HG03442 (cell line): Measurements from ENCODE around the gene BAK1.
"Not testable (repeated sequence)": the region's sequence is repeated elsewhere in the genome, so short reads cannot be mapped to it uniquely, and the experiment has no call there.

ENCODE experiments used
- ATAC-seq: cut with Tn5 transposase; IDR thresholded peaks from one replicate; pipeline ENCODE4 v1.9.1; 2021; ENCODE audit warnings: mild to moderate bottlenecking, moderate library complexity; ENCODE audit not compliant: unreplicated experiment

The BAK1 gene

DNA sequence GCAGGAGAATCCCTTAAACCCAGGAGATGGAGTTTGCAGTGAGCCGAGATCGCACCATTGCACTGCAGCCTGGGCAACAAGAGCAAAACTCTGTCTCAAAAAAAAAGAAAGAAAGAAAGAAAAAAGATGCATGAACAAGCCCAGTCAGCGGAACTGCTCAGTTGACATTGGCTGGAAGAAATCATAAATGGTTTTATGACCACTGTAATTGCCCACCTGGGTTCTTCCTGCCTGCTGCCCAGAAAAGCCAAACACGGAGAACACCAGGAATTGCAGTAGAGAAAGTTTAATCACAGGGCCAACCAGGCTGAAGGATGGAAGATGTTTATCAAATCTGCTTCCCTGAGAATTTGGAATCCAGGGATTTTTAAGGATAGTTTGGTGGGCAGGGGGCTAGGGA, 22.7 kb downstream of the BAK1 start:
- no peak for ATAC-seq

DNA sequence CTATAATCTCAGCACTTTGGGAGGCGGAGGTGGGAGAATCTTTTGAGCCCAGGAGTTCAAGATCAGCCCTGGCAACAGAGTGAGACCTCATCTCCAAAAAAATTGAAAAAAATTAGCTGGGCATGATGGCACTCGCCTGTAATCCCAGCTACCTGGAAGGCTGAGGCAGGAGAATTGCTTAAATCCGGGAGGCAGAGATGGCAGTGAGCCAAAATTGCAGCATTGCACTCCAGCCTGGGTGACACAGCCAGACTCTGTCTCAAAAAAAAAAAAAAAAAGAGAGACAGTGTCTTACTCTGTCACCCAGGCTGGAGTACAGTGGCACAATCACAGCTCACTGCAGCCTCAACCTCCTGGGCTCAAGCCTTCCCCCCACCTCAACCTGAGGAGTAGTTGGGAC, 27.2 kb downstream of the BAK1 start:
- ATAC-seq = not testable (repeated sequence)

DNA sequence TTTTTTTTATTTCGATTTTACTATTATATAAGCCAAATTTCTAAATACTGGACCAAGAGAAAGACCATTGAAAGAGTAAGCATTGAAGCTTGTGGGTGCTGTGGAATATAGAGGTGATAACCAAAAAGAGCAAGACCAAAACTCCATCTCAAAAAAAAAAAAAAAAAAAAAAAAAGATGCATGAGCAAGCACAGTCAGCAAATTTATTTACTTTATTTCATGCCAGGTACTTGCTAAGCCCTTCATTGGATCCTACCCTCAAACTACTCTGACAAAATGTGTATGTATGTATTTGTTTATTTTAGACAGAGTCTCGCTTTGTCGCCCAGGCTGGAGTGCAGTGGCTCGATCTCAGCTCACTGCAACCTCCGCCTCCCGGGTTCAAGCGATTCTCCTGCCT, 27.8 kb downstream of the BAK1 start:
- ATAC-seq = no peak

DNA sequence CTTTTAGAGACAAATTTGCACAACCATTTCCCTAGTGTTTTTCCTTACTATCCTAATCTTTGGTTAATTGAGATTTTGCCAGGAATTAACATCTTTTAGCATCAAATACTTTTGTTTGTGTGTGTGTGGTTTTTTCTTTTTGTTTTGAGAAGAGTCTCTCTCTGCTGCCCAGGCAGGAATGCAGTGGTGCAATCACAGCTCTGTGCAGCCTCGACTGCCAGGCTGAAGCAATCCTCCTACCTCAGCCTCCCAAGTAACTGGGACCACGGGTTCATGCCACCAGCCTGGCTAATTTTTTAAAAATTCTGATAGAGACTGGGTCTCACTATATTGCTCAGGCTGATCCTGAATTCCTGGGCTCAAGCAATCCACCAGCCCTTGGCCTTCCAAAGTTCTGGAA, 28.5 kb downstream of the BAK1 start:
- ATAC-seq = no peak

DNA sequence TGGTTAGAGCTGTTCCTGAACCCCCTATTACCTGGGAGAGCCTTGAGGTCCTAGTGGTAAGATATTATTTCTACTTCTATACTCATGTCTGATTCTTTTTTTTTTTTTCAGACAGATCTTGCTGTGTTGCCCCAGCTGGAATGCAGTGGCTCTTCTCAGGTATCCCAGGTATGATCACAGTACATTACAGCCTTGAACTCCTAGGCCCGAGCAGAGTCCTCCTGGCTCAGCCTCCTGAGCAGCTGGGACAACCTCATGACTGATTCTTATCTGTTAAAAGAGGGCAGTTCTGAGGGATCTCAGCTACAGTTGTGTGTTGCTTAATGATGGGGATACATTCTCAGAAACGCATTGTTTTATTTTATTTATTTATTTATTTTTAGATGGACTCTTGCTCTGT, 30.2 kb downstream of the BAK1 start:
- ATAC-seq = no peak

DNA sequence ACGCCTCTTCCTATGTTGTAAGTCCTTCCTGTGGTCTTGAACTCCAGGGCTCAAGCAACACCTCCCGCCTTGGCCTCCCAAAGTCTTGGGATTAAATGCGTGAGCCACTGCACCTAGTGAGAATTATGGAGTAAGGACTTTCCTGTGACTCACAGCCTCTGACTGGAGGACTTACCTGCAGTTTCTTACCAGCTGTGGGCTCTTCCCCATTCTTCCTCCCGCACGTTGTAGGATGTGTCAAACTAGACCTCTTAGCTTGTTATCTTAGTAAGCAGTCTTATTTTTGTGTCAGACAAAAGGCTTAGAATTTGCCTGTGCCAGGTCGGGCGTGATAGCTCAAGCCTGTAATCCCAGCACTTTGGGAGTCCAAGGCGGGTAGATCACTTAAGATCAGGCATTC, 30.9 kb downstream of the BAK1 start:
- no peak for ATAC-seq

DNA sequence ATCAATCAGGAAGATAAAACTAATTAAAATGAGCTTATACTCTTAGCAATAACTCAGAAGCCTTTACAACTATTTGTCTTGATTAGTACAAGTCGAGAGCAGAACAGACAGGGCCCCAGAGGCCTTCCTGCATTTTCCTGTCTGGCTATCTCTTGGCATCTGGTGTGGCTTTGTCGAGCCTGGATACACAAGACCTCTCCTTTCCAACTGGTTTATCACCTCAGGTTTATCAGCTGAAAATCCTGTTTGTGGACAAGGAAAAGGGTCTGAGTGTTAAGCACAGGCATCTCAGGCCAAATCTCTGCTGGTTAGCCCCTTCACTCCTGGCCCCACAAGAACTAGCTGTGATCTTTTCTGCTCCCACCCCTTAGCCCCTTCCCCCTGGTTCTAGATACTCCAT, 32.6 kb downstream of the BAK1 start:
- no peak for ATAC-seq

DNA sequence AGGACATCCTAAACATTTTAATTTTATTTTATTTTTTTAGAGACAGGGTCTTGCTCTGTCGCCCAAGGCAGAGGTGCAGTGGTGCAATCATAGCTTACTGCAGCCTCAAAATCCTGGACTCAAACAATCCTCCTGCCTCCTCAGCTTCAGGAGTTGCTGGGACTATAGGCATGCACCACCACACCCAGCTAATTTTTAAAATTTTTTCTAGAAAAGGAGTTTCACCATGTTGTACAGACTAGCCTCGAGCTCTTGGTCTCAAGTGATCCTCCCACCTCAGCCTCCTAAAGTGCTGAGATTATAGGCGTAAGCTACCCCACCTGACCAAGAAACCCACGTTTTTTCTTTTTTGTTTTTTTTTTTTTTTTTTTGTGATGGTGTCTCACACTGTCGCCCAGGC, 33.3 kb downstream of the BAK1 start:
- no peak for ATAC-seq

DNA sequence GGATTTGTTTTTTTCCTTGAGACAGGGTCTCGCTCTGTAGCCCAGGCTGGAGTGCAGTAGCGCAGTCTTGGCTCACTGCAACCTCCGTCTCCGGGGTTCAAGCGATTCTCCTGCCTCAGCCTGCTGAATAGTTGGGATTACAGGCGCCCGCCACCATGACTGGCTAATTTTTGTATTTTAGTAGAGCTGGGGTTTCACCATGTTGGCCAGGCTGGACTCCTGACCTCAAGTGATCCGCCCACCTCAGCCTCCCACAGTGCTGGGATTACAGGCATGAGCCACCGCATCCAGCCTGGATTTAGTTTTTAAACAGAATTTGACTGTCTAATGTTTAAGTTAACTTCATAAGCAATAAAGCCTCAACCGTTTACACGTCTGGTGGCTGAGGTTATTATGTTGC, 34.8 kb downstream of the BAK1 start:
- ATAC-seq = not testable (repeated sequence)

DNA sequence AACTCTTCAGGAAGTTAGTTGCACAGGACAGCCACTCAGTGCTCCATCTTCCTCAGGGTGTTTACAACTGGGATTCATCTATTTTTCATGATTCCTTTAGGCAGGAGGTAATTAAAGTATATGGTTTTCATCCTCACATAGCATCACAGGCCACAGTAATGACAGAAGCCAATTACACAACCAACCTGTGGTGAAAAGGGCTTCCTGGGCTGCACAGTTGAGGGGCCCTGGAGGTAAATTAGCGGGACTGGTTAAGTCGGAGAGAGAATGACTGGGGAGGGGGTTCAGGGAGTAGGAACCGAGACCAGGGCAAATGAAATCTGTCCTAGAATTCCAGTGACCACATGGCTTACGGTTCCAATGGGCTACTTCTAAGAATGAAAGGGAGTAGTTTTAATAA, 37.0 kb downstream of the BAK1 start:
- no peak for ATAC-seq

DNA sequence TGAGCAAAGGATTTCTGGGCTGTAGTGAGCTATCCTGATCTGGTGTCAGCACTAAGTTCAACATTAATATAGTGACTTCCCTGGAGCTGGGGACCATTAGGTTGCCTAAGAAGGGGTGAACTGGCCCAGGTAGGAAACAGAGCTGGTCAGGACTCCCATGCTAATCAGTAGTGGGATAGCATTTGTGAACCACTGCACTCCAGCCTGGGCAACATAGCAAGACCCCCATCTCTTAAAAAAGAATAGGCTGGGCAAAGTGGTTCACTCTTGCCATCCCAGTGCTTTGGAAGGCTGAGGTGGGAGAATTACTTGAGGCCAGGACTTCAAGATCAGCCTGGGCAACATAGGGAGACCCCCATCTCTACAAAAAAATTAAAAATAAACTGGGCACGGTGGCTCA, 39.3 kb downstream of the BAK1 start:
- ATAC-seq = no peak

DNA sequence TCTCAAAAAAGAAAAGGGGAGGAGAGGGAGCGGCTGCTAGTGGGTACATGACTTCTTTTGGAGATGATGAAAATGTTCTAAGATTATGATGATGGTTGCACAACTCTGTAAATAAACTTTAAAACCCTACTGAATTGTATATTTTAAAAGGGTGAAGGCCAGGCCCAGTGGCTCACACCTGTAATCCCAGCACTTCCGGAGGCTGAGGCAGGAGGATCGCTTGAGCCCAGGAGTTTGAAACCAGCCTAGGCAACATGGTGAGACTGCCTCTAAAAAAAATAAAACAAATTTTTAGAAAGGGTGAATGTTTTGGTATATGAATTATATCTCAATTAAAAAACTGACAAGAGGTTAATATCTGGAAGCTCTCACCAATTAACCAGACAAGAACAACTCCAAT, 45.4 kb downstream of the BAK1 start:
- ATAC-seq = no peak

DNA sequence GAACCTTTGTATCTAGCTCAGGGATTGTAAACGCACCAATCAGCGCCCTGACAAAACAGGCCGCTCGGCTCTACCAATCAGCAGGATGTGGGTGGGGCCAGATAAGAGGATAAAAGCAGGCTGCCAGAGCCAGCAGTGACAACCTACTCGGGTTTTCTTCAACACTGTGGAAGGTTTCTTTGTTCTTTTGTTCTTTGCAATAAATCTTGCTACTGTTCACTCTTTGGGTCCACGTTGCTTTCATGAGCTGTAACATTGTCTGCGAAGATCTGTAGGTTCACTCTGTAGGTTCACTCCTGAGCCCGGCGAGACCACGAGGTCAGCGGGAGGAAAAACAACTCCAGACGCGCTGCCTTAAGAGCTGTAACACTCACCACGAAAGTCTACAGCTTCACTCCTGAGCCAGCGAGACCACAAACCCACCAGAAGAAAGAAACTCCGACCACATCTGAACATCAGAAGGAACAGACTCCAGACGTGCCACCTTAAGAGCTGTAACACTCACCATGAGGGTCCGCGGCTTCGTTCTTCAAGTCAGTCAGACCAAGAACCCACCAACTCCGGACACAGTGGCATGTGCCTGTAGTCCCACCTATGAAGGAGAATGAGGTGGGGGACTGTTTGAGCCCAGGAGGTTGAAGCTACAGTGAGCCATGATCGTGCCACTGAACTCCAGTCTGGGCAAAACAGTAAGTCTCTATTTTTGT, 46.8 kb downstream of the BAK1 start:
- ATAC-seq = not testable (repeated sequence)

DNA sequence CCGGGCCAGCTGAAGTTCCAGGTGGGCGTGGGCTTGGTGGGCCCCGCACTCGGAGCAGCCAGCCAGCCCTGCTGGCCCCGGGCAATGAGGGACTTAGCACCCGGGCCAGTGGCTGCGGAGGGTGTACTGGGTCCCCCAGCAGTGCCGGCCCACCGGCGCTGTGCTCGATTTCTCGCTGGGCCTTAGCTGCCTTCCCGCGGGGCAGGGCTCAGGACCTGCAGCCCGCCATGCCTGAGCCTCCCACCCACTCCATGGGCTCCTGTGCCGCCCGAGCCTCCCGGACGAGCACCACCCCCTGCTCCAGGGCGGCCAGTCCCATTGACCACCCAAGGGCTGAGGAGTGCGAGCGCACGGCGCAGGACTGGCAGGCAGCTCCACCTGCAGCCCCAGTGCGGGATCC, 47.6 kb downstream of the BAK1 start:
- ATAC-seq = not testable (repeated sequence)

DNA sequence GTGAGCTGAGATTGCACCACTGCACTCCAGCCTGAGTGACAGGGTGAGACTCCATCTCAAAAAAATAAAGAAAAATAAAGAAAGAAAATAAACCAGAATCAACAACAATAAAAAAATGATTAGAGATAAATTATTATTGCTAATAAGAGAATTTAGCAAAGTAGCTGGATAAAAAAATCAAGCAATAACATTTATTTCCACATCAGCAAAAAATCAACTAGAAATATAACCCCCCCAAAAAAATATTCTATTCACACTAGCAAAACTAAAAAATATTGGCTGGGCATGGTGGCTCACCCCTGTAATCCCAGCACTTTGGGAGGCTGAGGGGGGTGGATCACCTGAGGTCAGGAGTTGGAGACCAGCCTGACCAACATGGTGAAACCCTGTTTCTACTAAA, 49.5 kb downstream of the BAK1 start:
- ATAC-seq = not testable (repeated sequence)
